HG03097 (cell line): ENCODE data around the gene CNPPD1.

ENCODE experiments used
- ATAC-seq: cut with Tn5 transposase; IDR thresholded peaks from one replicate; pipeline ENCODE4 v1.9.1; 2021; ENCODE audit not compliant: unreplicated experiment, low FRiP score

The CNPPD1 gene

GRCh38 chr2:219163156-219163555, 13.6 kb downstream of the CNPPD1 start:
- ATAC-seq, result no peak

GRCh38 chr2:219161097-219161496, 15.6 kb downstream of the CNPPD1 start:
- ATAC-seq, result no peak

- peak; percentile 88 for ATAC-seq
These were observed 16.3 kb downstream of the CNPPD1 start, which contains the start of gene NHEJ1 for GRCh38 chr2:219160186-219161017. Gene NHEJ1 (minus strand): TSS chr2:219160815. CDS start chr2:219158362, 2,453 bp downstream.

- ATAC-seq, result no peak
These were observed 16.9 kb downstream of the CNPPD1 start for GRCh38 chr2:219159771-219160185.

- ATAC-seq, result no peak
These were observed 18.1 kb downstream of the CNPPD1 start for GRCh38 chr2:219158586-219158985.

GRCh38 chr2:219158025-219158424, 18.7 kb downstream of the CNPPD1 start:
- ATAC-seq, result no peak

GRCh38 chr2:219157396-219157795, 19.3 kb downstream of the CNPPD1 start:
- ATAC-seq, result no peak

- no peak for ATAC-seq
These were observed 21.6 kb downstream of the CNPPD1 start for GRCh38 chr2:219155054-219155644.

- ATAC-seq, result no peak
These were observed 27.1 kb downstream of the CNPPD1 start for GRCh38 chr2:219149667-219150066.

GRCh38 chr2:219142329-219142728, 34.4 kb downstream of the CNPPD1 start:
- no peak for ATAC-seq

- ATAC-seq, result no peak
These were observed 36.0 kb downstream of the CNPPD1 start for GRCh38 chr2:219140722-219141121.

GRCh38 chr2:219133976-219134375, 42.7 kb downstream of the CNPPD1 start:
- no peak for ATAC-seq

- ATAC-seq, result no peak
These were observed 45.0 kb downstream of the CNPPD1 start for GRCh38 chr2:219131744-219132143.

GRCh38 chr2:219131327-219131726, 45.4 kb downstream of the CNPPD1 start:
- ATAC-seq, result no peak

- ATAC-seq, result no peak
These were observed 47.1 kb downstream of the CNPPD1 start for GRCh38 chr2:219129589-219129988.

GRCh38 chr2:219128396-219128795, 48.3 kb downstream of the CNPPD1 start:
- ATAC-seq, result no peak

GRCh38 chr2:219127037-219127635, 49.6 kb downstream of the CNPPD1 start:
- ATAC-seq, result no peak

- no peak for ATAC-seq
These were observed 50.2 kb downstream of the CNPPD1 start for GRCh38 chr2:219126555-219126954.

- no peak for ATAC-seq
These were observed 50.8 kb downstream of the CNPPD1 start for GRCh38 chr2:219125886-219126270.

- ATAC-seq, result no peak
These were observed 51.4 kb downstream of the CNPPD1 start for GRCh38 chr2:219125225-219125885.
